GM18519 (cell line): ENCODE measurements around the gene NPBWR2.
"Not testable (repeated sequence)": the region's sequence is repeated elsewhere in the genome, so short reads cannot be mapped to it uniquely, and the experiment has no call there.

Experiments
- ATAC-seq: cut with Tn5 transposase; IDR thresholded peaks from one replicate; pipeline ENCODE4 v1.9.1; 2021; ENCODE audit warnings: mild to moderate bottlenecking, moderate library complexity; ENCODE audit not compliant: unreplicated experiment, low FRiP score

NPBWR2 gene

GRCh38 chr20:64119681-64120341 lies 12.4 kb upstream of the NPBWR2 start:
- ATAC-seq: no peak

GRCh38 chr20:64119301-64119680 lies 11.9 kb upstream of the NPBWR2 start:
- no peak for ATAC-seq

- not testable (repeated sequence) for ATAC-seq
These were observed 10.0 kb upstream of the NPBWR2 start for GRCh38 chr20:64117432-64117777.

GRCh38 chr20:64116541-64117431 lies 9.4 kb upstream of the NPBWR2 start:
- ATAC-seq: no peak

- no peak for ATAC-seq
These were observed 8.7 kb upstream of the NPBWR2 start for GRCh38 chr20:64116016-64116415.

GRCh38 chr20:64115171-64115911 lies 8.0 kb upstream of the NPBWR2 start:
- no peak for ATAC-seq

- no peak for ATAC-seq
These were observed 7.1 kb upstream of the NPBWR2 start for GRCh38 chr20:64114356-64114971.

GRCh38 chr20:64113796-64114355 lies 6.5 kb upstream of the NPBWR2 start:
- ATAC-seq: no peak

GRCh38 chr20:64113444-64113775 lies 6.0 kb upstream of the NPBWR2 start:
- no peak for ATAC-seq

- ATAC-seq: no peak
These were observed 5.5 kb upstream of the NPBWR2 start for GRCh38 chr20:64112691-64113443.

- ATAC-seq: no peak
These were observed 4.7 kb upstream of the NPBWR2 start for GRCh38 chr20:64111841-64112641.

- no peak for ATAC-seq
These were observed 3.2 kb upstream of the NPBWR2 start for GRCh38 chr20:64110411-64111068.

GRCh38 chr20:64109831-64110391 lies 2.5 kb upstream of the NPBWR2 start:
- no peak for ATAC-seq

- no peak for ATAC-seq
These were observed 1.6 kb upstream of the NPBWR2 start for GRCh38 chr20:64108731-64109681.

GRCh38 chr20:64107736-64108457 lies 532 bp upstream of the NPBWR2 start:
- no peak for ATAC-seq

- ATAC-seq: no peak
These were observed 867 bp downstream of the NPBWR2 start for GRCh38 chr20:64106435-64106961.
